Prostate gland (tissue), 2 donors: ENCODE measurements around the gene SLC27A2. TPM values are rescaled to one million over a fixed set of nuclear protein-coding genes. Genes with fewer than 3 reads are reported as not detected.

Experiments used
- DNase-seq: peaks from one replicate; pipeline ENCODE4 v3.0.0-alpha.2; 2019; ENCODE audit warnings: low spot score
- H3K27ac ChIP-seq, 2 donors: fragments of 200-600 bp; sonication (generic); 2 replicates each; pipeline ENCODE4 v1.5.1; 2017 to 2019
- H3K27me3 ChIP-seq: fragments of 200-600 bp; sonication (generic); replicated peaks from 2 replicates; pipeline ENCODE4 v1.5.1; 2019; ENCODE audit not compliant: insufficient read depth
- H3K36me3 ChIP-seq, 2 donors: fragments of 200-600 bp; sonication (generic); 1 replicate in 1 of 2; 2 replicates in 1 of 2; pipeline versions ENCODE4 v1.5.1 to v1.8.1; 2017 to 2019
- H3K4me1 ChIP-seq: fragments of 200-600 bp; sonication (generic); replicated peaks from 2 replicates; pipeline ENCODE4 v1.5.1; 2019
- H3K4me3 ChIP-seq, 2 donors: fragments of 200-600 bp; sonication (generic); 2 replicates each; pipeline ENCODE4 v1.5.1; 2017 to 2019
- H3K9me3 ChIP-seq: fragments of 200-600 bp; sonication (generic); 2 replicates; pipeline ENCODE4 v1.5.1; 2017
- POLR2A ChIP-seq: fragments of 450-650 bp; IDR thresholded peaks from one replicate; pipeline ENCODE4 v1.6.1; 2016; ENCODE audit warnings: antibody characterized with exemption, mild to moderate bottlenecking
- POLR2AphosphoS5 ChIP-seq: sonication (generic); formaldehyde crosslinking; IDR thresholded peaks from one replicate; pipeline ENCODE4 v1.6.1; 2017; ENCODE audit warnings: antibody characterized with exemption
- WGBS: methylation state at CpG from one replicate; pipeline ENCODE4 v1.1.5; 2018; 5-methylcytosine and 5-hydroxymethylcytosine counted together
- intact Hi-C: fragments of 100-400 bp; cut with DNase I; formaldehyde crosslinking; loops from one replicate; pipeline ENCODE4 v1.14.2; 2022
- total RNA-seq, 2 donors: library from RNA; depleted of rRNA; stranded (reverse); fragments of >200 nt; gene quantifications; one replicate each; pipeline ENCODE4 v1.1.0, GENCODE V29; 2016
- TF ChIP-seq, protein P1 (sequence below), 4 experiments: fragments of 200-600 bp in 2 of 4; fragments of 450-650 bp in 2 of 4; sonication (generic) in 2 of 4; IDR thresholded peaks; 1 replicate in 3 of 4; 2 replicates in 1 of 4; pipeline ENCODE4 v1.5.1; 2016 to 2019; ENCODE audit warnings: antibody characterized with exemption in 4 of 4, mild to moderate bottlenecking in 2 of 4, moderate library complexity in 2 of 4

The SLC27A2 gene
- total RNA-seq, 2 donors from 2014 or later = 4.7 to 22.0 TPM

DNA sequence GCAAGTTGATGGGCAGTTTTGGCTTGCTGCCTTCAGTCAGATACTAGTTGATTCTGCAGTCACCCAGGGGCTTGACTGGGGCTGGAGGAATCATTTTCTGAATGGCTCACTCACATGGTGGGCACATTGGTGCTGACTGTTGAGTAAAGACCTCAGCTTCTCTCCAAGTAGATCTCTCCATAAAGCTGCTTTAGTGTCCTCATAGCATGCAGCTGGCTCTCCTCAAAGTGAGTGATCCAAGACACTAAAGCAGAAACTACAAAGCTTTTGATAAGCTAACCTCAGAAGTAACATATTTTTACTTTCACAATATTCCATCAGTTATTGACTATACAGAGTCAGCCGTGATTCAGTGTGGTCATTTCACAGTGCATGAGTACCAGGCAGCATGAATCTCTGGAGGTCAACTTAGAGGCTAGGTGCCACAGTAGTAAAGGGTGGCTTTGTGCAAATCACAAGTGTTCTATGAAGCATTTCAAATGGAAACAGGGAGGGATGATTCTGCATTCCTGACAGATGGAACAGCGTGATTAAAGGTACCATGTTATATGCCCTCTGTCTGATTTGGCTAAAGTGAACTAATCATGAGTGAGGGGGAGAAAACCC lies 38.6 kb upstream of the SLC27A2 start:
- H3K27ac ChIP-seq = no peak overlapping the region
- H3K36me3 ChIP-seq = no peaks in the 10 kb centered on the region
- H3K4me1 ChIP-seq = no peaks in the 10 kb centered on the region
- no peaks in the 10 kb centered on the region for H3K9me3 ChIP-seq
- no peak for DNase-seq
- H3K27me3 ChIP-seq = no peaks in the 10 kb centered on the region
- 94% methylated on average over 2 of the region's 2 CpGs for WGBS
- intact Hi-C loops = loop anchor here (10.0 kb wide), 2 partner anchors 729 to 999 kb away; no protein-coding TSS in a partner anchor
- no peak overlapping the region for H3K4me3 ChIP-seq
- no peak for TF ChIP-seq POLR2A
- no peak for TF ChIP-seq POLR2AphosphoS5
- TF ChIP-seq, protein P1, sequence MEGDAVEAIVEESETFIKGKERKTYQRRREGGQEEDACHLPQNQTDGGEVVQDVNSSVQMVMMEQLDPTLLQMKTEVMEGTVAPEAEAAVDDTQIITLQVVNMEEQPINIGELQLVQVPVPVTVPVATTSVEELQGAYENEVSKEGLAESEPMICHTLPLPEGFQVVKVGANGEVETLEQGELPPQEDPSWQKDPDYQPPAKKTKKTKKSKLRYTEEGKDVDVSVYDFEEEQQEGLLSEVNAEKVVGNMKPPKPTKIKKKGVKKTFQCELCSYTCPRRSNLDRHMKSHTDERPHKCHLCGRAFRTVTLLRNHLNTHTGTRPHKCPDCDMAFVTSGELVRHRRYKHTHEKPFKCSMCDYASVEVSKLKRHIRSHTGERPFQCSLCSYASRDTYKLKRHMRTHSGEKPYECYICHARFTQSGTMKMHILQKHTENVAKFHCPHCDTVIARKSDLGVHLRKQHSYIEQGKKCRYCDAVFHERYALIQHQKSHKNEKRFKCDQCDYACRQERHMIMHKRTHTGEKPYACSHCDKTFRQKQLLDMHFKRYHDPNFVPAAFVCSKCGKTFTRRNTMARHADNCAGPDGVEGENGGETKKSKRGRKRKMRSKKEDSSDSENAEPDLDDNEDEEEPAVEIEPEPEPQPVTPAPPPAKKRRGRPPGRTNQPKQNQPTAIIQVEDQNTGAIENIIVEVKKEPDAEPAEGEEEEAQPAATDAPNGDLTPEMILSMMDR (IDR thresholded peaks at IDR 0.05) = no peak

DNA sequence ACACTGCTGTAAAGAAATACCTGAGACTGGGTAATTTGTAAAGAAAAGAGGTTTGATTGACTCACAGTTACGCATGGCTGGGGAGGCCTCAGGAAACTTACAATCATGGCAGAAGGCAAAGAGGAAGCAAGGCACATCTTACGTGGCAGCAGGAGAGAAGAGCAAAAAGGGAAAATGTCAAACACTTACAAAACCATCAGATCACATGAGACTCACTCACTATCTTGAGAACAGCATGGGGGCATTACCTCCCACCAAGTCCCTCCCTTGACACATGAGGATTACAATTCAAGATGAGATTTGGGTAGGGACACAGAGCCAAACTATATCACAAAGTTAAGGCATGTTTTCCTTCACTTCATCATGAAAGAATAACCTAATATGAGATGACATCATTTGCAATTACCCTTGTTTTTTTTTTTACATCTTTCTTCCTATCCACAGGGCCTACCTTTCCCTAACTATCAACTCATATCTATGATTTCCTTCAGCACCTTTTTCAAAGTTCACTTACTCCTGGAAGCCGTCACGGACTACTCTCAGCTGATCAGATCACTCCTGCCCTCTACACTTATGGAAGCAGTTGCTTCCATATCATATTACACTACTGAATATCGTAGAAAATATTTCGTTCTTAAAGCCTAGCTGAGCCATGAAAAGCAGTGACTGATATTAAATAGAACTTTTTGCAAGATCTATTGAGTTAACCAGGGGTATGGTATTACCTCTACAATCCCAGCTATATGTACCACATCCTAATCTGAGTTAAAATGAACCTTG lies 37.5 kb upstream of the SLC27A2 start:
- no peak for TF ChIP-seq POLR2A
- TF ChIP-seq, protein P1 (IDR thresholded peaks at IDR 0.05) = no peak
- TF ChIP-seq POLR2AphosphoS5 = no peak
- WGBS = 65% methylated on average over 6 of the region's 6 CpGs
- no peak for DNase-seq
- Histone ChIP-seq H3K36me3 (no peaks in the 10 kb centered on the region), H3K4me1 (no peaks in the 10 kb centered on the region), H3K9me3 (no peaks in the 10 kb centered on the region), H3K27me3 (no peaks in the 10 kb centered on the region), H3K27ac (no peak overlapping the region), H3K4me3 (no peak overlapping the region)
- intact Hi-C loops = loop anchor here (5.0 to 10.0 kb wide), 4 partner anchors 730 to 1282 kb away; no protein-coding TSS in a partner anchor

DNA sequence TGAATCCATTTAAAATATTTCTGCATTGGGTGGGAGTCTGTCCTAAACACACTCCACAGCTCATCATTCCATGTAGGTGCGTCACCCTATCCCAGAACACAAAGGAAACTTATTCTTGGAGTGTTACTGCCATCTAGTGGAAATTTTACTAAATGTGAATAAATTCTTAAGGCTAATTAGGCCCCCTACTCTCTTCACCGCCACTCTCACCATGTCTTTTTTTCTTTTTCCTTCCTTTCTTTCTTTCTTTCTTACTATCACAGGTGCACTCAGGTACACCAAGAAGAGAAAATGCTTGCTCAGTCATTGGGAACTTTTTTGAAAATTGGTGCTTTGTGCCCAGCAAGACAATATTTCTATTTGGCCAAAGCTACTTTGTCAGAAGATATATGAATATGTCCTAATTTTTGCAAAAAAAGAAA lies 36.5 kb upstream of the SLC27A2 start:
- H3K27me3 ChIP-seq = no peaks in the 10 kb centered on the region
- no peak overlapping the region for H3K4me3 ChIP-seq
- H3K4me1 ChIP-seq = no peaks in the 10 kb centered on the region
- intact Hi-C loops = loop anchor here (5.0 to 10.0 kb wide), 4 partner anchors 731 to 1283 kb away; no protein-coding TSS in a partner anchor
- no peaks in the 10 kb centered on the region for H3K36me3 ChIP-seq
- no peak for TF ChIP-seq POLR2A
- no peak for TF ChIP-seq POLR2AphosphoS5
- TF ChIP-seq, protein P1 (IDR thresholded peaks at IDR 0.05) = peak in 3 of 4 experiments; percentile 61 to 70 (median 70)
- H3K27ac ChIP-seq = no peak overlapping the region
- H3K9me3 ChIP-seq = no peaks in the 10 kb centered on the region
- DNase-seq = peak; percentile 19
- WGBS = 4% methylated on average over 2 of the region's 2 CpGs

DNA sequence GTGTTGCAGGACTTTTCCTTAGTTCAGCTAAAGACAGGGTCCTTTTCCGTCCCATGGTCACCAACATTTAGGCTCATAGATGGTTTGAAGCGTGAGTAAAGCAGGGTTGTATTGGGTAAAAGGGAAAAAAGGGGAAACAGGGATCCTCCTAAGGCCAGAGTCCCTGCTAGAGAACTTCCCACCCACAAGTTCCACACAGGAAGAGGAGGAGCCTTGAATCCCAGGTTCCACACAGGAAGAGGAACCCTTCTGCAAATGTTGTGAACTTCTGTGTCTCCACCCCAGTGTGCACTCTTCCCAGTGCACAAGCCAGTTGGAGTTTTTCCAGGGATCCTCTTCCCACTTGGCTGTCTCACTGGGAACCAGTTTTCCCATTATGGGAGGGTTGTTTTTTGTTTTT lies 35.4 kb upstream of the SLC27A2 start:
- no peaks in the 10 kb centered on the region for H3K4me1 ChIP-seq
- WGBS = 94% methylated on average over 2 of the region's 2 CpGs
- H3K27me3 ChIP-seq = no peaks in the 10 kb centered on the region
- DNase-seq = no peak
- TF ChIP-seq, protein P1 (IDR thresholded peaks at IDR 0.05) = no peak
- TF ChIP-seq POLR2AphosphoS5 (no peak), POLR2A (no peak)
- intact Hi-C loops = loop anchor here (5.0 to 10.0 kb wide), 4 partner anchors 732 to 1284 kb away; no protein-coding TSS in a partner anchor
- no peaks in the 10 kb centered on the region for H3K36me3 ChIP-seq
- H3K4me3 ChIP-seq = no peak overlapping the region
- H3K9me3 ChIP-seq = no peaks in the 10 kb centered on the region
- H3K27ac ChIP-seq = no peak overlapping the region
